GM18951 (cell line): ENCODE data around the gene TAMALIN.

Experiments
- POLR2A ChIP-seq: IDR thresholded peaks from 4 replicates; pipeline ENCODE4 v1.6.1; 2011; ENCODE audit warnings: mild to moderate bottlenecking; ENCODE audit not compliant: insufficient read length, insufficient read depth; ENCODE audit errors: extremely low read depth
- in situ Hi-C: fragments of 300-500 bp; cut with MboI; formaldehyde crosslinking; loops from one replicate; pipeline ENCODE4 v1.12.0; 2022; ENCODE audit warnings: low sequenced_read_pairs, mixed read lengths, inconsistent platforms; ENCODE audit not compliant: unreplicated experiment

Gene TAMALIN

GRCh38 chr12:52006726-52007157, at the start of gene TAMALIN:
Gene TAMALIN, plus strand, starts transcription at chr12:52006946. Its CDS starts 74 bp downstream, at chr12:52007020.
- in situ Hi-C loops, result no loop called here
- no peak for TF ChIP-seq POLR2A

GRCh38 chr12:51958542-51958941, 48.2 kb upstream of the TAMALIN start:
- in situ Hi-C loops, result no loop called here
- no peak for TF ChIP-seq POLR2A

- in situ Hi-C loops, result no loop called here
- TF ChIP-seq POLR2A, result no peak
These were observed 47.5 kb upstream of the TAMALIN start for GRCh38 chr12:51959211-51959610.

GRCh38 chr12:51959921-51960320, 46.8 kb upstream of the TAMALIN start:
- in situ Hi-C loops, result no loop called here
- no peak for TF ChIP-seq POLR2A

GRCh38 chr12:51960488-51960887, 46.3 kb upstream of the TAMALIN start:
- TF ChIP-seq POLR2A, result no peak
- in situ Hi-C loops, result no loop called here

- TF ChIP-seq POLR2A, result no peak
- in situ Hi-C loops, result no loop called here
These were observed 45.9 kb upstream of the TAMALIN start for GRCh38 chr12:51960890-51961289.

- no peak for TF ChIP-seq POLR2A
- in situ Hi-C loops, result no loop called here
These were observed 44.9 kb upstream of the TAMALIN start for GRCh38 chr12:51961834-51962233.

GRCh38 chr12:51962737-51963136, 44.0 kb upstream of the TAMALIN start:
- in situ Hi-C loops, result no loop called here
- TF ChIP-seq POLR2A, result no peak

GRCh38 chr12:51963477-51963876, 43.3 kb upstream of the TAMALIN start:
- no peak for TF ChIP-seq POLR2A
- in situ Hi-C loops, result no loop called here

- no peak for TF ChIP-seq POLR2A
- in situ Hi-C loops, result no loop called here
These were observed 37.1 kb upstream of the TAMALIN start for GRCh38 chr12:51969643-51970042.

- in situ Hi-C loops, result no loop called here
- TF ChIP-seq POLR2A, result no peak
These were observed 35.7 kb upstream of the TAMALIN start for GRCh38 chr12:51970904-51971646.

- in situ Hi-C loops, result no loop called here
- no peak for TF ChIP-seq POLR2A
These were observed 34.9 kb upstream of the TAMALIN start for GRCh38 chr12:51971679-51972421.

- no peak for TF ChIP-seq POLR2A
- in situ Hi-C loops, result no loop called here
These were observed 34.3 kb upstream of the TAMALIN start for GRCh38 chr12:51972422-51972812.

GRCh38 chr12:51972849-51973273, 33.9 kb upstream of the TAMALIN start:
- TF ChIP-seq POLR2A, result no peak
- in situ Hi-C loops, result no loop called here

- in situ Hi-C loops, result no loop called here
- TF ChIP-seq POLR2A, result no peak
These were observed 33.2 kb upstream of the TAMALIN start for GRCh38 chr12:51973560-51973959.
